NCI-H1092 treated with DMSO at 0.1 percent for 48 hours (cell line): Measurements from ENCODE around the gene JAKMIP1.
A peak's percentile ranks its signal among the peaks of the same experiment; 100 is the strongest.

Experiments used
- DNase-seq: peaks from one replicate; lab custom pipeline; 2025; lab: John Stamatoyannopoulos, UW

JAKMIP1 gene

GRCh38 chr4:5992171-5992827 is 208.1 kb downstream of the JAKMIP1 start:
- no peak for DNase-seq

GRCh38 chr4:5991405-5991804 is 208.9 kb downstream of the JAKMIP1 start:
- no peak for DNase-seq

DNA sequence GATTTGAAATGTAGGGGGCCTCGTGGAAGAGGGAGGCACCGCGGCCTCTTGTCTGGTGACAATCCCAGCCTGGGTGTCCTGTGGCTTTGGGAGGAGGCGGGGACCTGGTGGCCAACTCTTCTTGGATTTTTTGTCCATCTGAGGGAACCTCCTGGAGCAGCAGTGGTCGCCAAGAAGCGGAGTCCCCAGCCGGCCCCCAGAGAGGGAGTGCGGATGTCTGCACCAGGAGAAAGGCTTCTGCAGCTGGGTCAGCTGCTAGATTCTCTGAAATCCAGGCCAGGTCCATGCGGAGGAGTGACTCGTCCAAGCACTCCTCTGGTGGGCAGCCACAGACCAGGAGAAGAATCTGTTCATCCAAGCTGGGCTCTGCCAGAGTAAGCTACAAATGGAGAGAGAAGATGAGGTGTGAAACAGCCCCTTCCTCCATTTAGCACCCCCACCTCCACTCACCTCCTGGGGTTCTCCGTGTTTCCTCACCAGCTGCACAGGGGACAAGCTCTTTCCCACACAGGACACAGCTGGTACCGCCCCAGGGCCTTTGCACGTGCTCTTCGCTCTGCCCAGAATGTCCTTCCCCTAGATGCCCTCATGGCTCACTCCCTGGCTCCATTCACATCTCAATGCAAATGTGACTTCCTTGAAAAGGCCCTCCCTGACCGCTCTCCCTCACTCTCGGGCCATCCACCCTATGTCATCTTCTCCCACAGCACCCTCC is 209.7 kb downstream of the JAKMIP1 start:
- DNase-seq, result no peak

DNA sequence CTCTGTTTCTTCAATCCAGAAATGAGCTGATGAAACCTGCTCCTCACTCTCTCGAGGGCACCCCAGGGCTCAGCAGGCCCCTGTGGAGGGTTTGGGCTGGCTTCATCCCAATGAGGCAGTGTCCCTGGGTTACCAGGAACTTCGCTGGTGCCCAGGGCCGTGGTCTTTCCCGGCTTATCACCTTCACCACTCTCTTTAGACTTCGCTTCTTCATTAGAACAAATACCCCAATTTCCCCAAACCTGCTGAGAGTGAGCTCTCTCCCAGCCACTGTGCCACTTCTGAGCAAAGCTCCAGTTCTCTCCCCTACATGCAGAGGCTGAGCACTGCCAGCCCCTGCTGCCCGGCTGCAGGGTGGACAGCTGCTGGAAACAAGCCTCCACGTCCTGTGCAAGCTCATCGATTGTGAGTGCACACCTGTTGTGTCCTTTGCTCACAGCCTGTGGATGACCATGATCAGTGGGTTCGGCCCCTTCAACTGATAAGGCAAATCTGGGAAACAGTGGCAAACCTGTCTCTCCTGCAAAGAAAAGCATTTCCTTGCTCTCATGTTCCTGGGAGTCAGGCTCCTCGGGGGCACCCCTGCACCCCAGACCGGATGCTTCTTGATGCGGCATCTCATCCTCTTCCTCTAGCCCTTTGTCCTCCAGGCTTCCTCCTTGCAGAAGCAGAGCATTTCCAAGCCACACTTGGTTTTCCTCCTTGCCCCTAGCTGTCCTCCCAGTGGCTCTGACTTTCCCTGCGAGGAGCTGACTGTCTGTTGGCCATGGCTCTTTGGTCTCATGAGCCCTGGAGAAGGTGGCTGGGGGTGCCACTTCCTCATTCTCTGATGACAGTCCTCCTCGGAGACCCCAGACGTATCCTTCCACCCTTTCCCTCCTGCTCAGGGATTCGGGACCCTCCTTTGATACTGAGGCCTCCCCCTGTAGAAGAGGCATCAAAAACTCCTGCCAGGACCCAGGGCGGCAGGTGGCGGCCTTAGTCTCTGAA is 210.8 kb downstream of the JAKMIP1 start:
- DNase-seq, result no peak

GRCh38 chr4:5988086-5988845 is 212.1 kb downstream of the JAKMIP1 start:
- no peak for DNase-seq

GRCh38 chr4:5984843-5985242 is 215.5 kb downstream of the JAKMIP1 start:
- no peak for DNase-seq

DNA sequence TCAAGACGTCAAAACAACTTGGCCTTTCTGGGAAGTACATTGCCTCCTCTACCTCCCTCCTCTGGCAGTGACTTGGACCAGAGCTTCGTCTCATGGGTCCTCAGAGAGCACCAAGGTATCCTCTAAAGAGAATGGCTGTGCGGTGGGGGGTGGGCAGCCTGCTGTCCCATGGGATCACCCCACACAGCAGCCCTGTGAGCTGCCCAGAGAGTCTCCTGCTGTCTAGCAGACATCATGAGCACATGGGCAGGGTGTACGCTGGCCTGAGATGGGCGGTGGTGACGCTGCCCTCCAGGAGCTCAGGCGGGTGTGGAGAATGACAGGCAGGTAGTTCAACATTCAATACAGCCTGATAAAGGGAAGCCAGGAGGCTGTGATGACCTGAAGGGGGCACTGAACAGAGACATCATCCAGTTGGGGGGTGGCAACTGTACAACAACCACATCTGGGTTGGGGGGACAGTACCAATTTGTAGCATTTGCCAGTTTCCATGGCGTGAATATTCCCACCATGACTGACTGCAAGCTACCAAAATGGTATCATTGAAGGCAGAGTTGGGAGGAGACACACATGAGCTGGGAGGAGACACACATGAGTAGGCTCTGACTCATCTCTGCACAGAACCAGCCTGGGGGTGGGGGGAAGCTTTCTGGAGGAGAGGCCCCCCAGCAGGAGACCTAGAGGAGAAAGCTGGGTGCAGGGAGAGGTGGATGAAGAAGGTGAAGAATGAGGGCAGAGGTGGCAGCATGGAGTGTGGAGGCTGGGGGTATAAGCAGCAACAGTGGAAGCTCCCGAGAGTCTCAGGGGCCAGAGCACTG is 218.0 kb downstream of the JAKMIP1 start:
- DNase-seq, result no peak

DNA sequence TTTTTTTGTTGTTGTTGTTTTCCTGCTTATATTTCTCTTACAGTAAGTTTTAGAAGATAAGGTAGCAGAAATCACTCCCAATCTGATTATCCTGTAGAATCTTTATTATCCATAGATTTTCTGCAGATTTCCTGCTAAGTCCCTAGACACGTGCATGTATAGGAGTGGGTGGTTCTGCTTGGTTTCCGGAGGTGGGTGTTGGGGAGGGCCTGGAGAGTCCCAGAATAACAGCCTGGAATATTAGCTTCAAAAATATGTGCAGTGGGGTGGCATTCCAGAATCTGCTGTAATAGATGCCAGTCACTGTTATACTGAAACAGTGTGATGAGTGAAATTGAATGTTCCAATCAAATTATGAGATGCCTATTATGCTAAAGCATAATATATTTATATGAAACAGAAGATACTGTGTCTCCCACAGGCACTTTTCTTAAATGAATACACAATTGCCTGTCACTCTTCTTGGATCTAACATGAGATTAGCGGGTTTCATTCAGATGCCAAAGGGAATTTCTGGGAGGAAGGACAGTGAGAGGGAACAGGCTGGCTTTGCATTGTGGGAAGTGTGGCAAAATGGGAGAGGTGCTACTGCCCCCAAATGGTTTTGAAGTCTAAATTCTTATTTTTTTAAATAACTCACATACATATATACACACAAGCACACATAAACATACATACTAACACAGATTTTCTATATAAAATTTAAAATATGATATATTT is 219.8 kb downstream of the JAKMIP1 start:
- DNase-seq, result peak; percentile 24

DNA sequence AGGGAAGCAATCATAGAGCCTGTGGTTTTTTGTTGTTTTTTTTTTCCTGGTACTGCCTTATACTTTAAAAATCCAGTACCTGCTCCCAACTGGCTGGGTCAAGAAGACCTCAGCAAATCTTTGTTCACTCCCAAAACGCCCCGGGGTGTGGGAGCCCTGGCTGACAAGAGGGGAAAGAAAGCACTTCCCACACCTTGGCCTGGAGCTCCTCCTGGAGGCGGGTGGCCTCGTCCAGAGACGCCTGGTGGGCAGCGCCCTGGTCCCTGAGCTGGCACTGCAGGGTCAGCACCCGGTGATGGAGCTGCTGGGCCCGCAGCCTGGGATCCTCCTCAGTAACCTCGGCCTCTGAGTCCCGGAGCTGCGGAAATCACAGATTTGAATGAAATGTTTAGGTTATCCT is 220.4 kb downstream of the JAKMIP1 start:
- peak; percentile 50 for DNase-seq

GRCh38 chr4:5976921-5977320 is 223.4 kb downstream of the JAKMIP1 start:
- DNase-seq, result no peak

DNA sequence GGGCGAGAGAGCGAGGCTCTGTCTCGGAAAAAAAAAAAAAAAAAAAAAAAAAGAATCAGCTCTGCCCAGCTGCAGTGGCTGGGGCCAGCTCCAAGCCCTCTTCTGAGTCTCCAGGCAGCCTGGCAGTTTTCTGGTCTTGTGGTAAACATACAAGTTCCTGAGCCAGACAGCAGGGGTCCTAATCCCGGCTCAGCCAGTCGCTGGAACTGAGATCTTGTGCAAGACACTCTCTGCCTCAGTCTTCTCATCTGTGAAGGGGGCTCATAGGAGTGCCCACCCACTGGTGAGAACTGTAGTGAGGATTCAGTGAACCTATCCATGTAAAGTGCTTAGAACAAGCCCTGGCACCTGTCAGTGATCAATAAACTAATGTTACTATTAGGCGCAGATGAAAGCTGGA is 223.9 kb downstream of the JAKMIP1 start:
- no peak for DNase-seq
